Ishikawa (cell line): ENCODE data around the gene PACSIN1.

Experiments used
- RAD21 ChIP-seq: IDR thresholded peaks from 2 replicates; pipeline ENCODE4 v1.6.1; 2012; ENCODE audit warnings: low read depth
- TAF1 ChIP-seq: IDR thresholded peaks from 2 replicates; pipeline ENCODE4 v1.6.1; 2012; ENCODE audit warnings: low read depth, mild to moderate bottlenecking

DNA sequence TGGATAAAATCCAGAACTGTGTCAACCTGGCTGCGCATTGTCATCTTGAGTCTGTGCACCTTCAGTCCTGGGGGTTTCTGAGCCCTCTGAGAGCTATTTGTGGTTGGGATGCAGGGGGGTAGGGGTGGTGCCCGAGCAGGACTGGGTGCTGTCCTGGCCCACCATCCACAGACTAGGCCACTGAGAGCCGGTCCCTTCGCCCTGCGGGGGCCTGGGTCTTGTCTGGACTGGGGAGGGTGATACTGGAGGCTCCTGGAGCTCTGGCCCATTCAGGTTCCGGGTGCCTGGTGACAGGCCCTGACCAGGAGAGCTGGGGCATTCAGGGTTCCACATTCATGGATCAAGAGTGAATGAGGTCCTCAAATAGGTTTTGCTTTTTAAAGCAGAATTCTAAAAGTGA, 69.3 kb downstream of the PACSIN1 start:
- TF ChIP-seq TAF1 (no peak), RAD21 (no peak)
